GM21367 (cell line): Measurements from ENCODE around the gene HSPA4.
"Not testable (repeated sequence)": the region's sequence is repeated elsewhere in the genome, so short reads cannot be mapped to it uniquely, and the experiment has no call there.

Source experiments
- ATAC-seq: cut with Tn5 transposase; IDR thresholded peaks from one replicate; pipeline ENCODE4 v1.9.1; 2021; ENCODE audit not compliant: unreplicated experiment

The HSPA4 gene

DNA sequence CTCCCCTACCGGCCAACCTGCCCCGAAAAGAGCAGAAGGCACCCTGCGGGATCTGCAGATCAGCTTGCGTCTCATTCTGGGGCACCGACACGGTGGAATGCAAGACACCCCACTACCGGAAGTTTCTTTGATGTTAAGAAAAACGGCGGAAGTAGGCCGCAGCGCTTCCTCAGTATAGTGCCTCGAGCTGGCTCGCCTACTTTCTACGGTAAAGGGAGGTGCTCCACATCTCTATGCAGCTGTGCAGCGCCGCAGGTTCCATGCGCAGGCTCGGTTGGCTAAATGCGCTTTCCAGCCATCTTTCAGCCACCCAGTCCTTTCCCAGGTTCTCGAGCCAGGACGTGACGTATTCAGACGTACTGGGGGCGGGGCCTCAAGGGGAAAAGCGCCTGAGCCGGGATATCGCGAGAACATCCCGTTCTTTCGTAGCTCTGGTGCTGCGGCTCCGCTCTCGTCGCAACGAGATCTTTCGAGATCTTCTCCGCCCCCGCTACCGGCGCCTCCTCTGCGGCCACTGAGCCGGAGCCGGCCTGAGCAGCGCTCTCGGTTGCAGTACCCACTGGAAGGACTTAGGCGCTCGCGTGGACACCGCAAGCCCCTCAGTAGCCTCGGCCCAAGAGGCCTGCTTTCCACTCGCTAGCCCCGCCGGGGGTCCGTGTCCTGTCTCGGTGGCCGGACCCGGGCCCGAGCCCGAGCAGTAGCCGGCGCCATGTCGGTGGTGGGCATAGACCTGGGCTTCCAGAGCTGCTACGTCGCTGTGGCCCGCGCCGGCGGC, at the start of gene HSPA4:
TSS of gene HSPA4 (plus strand) at position 472 of the 775 bp plus-strand sequence. CDS start at position 710, 238 bp downstream.
- peak; percentile 74 for ATAC-seq

DNA sequence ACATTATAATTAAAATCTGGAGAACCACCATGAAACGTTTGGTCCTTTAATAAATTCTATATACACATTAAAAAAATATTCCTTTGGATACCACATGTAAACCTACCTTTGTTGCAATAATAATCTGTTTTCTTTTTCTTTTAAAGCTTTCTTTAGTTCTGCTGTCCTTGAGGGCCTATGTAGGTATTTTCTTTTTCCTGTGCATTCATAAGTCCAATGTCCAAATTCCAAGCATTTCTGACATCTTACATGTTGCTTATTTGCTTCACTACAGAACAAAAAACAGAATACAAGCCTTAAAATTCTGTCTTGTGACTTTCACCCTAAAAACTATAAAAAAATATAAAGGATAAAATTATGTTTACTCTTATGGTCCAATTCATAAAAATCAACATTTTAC, 45.2 kb upstream of the HSPA4 start:
- ATAC-seq: no peak

DNA sequence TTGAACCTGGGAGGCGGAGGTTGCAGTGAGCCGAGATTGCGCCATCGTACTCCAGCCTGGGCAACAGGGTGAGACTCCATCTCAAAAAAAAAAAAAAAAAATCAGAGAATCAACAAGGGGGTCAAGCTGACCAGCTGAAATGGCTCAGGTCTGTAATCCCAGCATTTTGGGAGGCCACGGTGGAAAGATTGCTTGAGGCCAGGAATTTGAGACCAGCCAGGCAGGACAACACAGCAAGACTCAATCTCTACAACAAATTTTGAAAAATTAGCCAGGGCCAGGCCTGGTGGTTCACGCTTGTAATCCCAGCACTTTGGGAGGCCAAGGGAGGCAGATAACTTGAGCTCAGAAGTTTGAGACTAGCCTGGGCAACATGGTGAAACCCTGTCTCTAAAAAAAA, 43.4 kb upstream of the HSPA4 start:
- ATAC-seq: not testable (repeated sequence)

DNA sequence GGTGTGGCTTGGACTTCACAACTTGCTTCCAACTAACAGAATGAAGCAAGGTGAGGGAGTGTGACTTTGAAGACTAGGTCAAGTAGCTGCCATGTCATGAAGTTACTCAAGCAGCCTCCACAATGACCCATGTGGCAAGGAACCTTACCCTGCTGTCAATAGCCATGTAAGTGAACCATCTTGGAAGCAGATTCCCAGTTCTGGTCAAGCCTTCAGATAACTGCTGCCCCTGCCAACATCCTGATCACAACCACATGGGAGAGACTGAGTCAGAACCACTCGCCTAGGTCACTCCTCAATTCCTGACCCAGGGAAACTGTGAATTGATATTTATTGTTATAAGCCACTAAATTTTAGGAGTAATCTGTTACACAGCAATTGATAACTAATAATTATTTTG, 36.3 kb upstream of the HSPA4 start:
- no peak for ATAC-seq

DNA sequence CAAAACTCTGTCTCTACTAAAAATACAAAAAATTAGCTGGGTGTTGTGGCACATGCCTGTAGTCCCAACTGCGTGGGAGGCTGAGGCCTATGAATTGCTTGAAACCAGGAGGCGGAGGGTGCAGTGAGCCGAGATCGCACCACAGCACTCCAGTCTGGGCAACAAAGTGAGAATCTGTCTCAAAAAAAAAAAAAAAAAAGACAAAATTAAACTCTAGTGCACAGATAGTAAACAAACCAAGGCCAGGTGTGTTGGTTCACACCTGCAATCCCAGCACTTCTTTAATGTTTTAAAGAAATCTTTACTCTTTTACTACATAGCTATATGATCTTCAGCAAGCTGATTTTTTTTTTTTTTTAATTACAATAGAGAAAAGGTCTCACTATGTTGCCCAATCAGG, 33.8 kb upstream of the HSPA4 start:
- ATAC-seq: no peak

DNA sequence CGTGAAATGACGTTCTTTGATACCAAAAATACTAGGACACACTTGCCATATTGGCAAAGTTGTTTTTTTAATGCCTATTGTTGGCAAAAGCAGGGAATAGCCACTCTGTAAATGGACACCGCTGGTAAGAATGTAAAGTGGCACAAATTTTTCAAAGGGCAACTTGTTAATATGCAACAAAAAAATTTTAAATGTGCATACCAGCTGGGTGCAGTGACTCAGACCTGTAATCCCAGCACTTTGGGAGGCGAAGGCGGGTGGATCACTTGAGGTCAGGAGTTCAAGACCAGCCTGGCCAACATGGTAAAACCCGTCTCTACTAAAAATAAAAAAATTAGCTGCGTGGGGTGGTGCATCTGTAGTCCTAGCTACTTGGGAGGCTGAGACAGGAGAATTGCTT, 32.3 kb upstream of the HSPA4 start:
- ATAC-seq: not testable (repeated sequence)

DNA sequence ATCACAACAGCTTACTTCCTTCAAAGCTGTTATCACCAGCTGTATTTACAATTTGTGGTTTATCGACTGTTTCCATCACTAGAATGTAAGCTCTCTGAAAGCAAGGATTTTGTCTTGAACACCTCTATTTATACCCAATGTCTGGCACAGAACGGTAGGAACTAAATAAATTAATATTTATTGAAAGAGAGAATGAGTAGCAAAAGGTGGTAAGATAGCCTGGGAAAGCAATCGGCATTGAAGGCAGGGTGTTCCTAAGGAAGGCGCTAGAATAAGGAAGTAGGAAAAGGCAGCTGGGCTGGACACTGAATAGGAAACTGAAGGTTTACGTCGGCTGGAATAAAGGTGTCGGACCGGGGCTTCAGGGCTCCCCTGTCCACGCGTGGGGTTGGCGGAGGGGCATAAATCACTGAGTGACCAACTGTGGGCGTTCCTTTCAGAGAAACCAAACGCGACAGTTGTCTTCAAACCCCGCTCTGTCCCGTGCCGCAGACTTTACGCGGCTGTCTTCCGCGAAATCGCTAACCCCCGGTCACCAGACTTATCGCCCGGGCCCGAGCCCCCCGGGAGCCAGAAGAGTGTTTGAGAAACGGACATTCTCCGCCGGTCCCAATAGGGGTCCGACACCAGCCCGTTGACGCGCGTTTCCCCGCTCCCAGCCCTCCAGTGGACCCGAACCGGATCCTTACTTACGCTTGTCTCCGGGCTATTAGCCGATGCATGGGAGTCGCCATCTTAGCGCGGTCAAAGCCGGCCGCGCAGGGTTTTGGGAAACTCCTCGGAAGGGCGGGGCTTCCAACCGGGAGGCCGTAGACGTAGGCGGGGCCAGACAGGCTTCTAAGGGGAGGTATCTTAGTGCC, 25.8 kb upstream of the HSPA4 start, which contains the start of gene ZCCHC10:
TSS of gene ZCCHC10 (minus strand) at position 746 of the 860 bp plus-strand sequence. CDS start at position 734, 12 bp downstream.
- peak; percentile 92 for ATAC-seq

DNA sequence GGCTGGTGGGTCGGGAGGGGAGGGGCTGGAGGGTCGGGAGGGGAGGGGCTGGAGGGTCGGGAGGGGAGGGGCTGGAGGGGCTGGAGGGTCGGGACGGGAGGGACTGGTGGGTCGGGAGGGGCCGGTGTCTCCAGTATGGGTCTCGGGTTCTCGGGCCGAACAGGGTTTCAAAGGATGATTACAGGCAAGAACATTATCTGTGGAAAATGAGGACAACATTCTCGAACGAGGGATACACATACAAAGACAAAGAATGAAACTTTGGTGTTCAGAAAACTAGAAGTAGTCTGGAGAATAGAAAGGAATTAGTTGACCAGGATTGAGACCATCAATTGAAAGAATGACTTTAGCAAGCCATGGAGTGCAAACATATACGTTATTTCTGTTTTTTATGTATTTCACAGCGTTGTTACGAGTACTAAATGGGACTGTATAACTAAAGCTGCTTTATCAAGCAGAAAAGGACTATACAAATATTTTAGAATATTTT, 25.1 kb upstream of the HSPA4 start:
- no peak for ATAC-seq

DNA sequence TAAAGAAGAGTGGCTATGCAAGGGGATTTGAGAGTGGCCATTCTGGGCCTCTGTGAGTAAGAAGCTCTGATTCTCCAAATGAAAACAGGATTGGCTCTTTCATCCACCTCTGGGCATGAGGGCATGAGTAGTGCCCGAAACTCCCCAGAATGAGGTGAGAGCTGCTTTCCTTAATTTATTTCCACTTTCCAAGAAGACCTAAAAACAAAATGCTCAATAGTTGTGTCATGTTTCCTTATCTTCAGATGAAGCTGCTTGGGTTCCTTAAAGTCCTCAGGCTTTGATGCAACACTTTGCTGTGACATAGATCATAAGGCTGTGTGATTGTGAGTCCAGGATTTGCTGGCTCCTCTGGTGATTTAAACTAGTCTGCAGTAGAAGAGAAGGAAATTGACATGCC, 22.4 kb upstream of the HSPA4 start:
- no peak for ATAC-seq

DNA sequence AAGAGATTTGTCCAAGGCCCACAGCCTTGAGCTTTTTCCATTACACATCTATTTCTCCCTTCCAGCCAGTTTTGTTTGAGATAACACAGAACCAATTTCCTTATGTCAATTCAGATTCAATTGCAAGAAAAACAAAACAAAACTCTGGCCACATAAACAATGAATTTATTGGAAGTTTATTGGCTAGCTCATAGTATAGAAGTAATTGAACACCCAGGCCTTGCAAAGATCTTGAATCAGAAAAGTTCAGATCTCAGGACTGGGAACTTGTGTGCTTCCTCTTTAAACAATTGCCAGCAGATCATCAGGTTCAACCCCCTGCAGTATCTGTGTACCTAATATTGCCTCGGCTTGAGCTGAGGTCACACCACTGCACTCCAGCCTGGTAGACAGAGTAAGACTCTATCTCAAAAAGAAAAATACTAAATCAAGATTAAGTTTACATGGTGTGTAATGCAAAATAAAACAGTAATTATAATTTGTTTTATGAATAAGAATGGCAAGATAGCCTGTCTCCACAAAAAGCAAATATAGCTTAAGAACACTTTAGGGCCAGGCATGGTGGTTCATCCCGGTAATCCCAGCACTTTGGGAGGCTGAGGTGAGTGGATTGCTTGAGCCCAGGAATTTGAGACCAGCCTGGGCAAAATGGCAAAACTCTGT, 21.3 kb upstream of the HSPA4 start:
- ATAC-seq: no peak

DNA sequence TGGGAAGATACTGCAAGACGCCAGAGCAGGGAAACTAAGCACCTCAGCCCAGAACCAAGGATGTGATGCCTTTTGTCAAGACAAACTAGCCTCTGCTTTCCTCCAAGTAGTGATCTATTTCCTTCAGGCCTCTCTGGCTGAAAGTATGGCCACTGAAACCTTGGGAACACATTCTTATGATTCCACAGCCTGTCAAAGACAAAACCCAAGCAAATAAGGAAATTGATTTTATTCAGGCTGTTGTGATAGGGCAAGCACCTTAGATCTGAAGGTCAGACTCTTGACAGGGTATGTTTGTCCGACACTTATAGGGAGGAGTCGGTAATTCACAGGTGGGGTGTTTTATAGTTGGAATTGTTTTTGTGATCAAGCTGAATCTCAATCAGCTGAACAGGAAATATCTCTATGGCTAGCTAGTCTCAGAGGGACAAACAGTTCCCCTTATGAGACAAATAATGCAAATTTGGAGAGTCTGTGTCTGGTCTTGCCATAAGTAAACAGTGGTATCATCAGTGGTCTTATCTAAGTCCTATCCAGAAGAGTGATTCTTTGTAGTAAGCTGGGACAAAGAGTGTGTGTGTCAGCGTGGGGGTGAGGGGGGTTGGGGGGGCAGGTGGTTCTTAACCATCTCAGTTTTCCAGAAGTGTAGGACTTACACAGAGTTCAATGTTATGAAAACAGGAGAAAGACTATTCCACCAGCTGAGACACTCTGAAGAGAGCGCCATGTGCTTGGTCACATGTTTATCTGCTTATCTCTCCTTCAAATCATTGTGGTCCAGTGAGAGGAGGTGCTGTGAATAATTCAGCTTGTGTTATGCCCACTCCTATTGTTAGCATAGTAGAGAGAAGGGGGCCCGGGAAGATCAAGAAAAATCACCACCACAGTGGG, 18.7 kb upstream of the HSPA4 start:
- no peak for ATAC-seq

DNA sequence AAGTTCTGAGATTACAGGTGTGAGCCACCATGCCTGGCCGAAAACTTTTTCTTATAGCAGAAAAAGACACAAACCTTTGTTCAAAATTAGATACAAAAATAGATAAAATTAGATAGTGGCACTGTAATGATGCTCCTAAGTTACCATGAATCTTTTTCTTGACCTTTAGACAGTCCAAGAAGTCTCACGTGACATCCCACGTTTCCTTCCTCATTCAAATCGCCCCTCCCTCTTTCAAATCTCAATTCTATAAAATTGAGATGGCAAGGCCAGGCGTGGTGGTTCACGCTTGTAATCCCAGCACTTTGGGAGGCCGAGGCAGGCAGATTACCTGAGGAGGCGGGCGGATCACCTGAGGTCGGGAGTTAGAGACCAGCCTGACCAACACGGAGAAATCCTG, 17.7 kb upstream of the HSPA4 start:
- ATAC-seq: no peak

DNA sequence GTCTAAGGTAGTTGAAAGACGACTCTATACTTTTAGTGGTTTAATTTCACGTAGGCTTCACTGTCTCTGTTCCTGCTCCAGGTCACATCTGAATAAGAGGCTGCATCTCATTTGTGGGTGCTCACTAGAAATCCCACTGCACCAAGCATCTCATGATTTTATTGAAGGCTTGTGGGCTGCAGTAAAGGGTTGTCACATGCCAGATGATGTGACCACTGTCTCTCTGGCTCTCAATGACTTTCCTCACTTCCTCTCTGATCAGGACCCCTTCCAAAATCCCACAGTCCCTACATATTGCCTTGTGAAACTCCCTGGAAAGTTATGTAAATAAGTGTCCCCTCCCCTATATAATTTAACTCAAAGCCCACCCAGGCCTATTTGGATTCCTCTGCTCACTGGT, 16.6 kb upstream of the HSPA4 start:
- no peak for ATAC-seq

DNA sequence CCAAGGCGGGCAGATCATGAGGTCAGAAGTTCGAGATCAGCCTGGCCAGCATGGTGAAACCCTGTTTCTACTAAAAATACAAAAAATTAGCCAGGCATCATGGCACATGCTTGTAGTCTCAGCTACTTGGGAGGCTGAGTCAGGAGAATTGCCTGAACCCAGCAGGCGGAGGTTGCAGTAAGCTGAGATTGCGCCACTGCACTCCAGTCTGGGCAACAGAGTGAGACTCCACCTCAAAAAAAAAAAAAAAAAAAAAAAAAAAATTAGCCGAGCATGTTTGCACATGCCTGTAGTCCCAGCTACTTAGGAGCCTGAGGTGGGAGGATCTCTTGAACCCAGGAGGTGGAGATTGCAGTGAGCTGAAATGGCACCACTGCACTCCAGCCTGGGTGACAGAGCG, 15.1 kb upstream of the HSPA4 start:
- not testable (repeated sequence) for ATAC-seq

DNA sequence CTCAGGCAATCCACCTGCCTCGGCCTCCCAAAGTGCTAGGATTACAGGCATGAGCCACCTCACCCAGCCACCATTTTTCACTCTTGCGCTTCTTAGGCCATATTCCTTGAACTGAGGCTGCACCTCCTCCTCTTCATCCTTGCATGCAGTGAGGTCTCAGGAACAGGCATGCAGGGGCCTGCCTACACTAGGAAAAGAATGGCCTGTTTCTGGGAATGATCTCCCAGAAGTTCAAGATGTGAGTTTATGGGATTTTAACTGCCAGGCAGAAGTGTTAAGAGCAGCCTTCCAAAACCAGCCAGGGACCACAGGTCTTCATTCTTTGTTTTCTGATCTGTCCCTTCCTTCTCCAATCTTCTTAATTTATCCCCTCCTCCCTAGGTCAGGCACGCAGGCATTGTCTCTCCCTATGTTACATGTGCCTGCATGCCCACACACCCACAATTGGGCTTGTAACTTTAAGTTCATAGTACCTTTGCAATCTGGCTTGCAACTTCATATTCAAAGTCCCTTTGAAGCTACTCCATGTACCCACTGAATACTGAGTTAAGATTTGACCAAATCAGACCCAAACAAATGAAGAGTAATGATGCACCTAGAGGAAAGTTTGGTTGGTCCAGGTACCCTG, 10.5 kb upstream of the HSPA4 start:
- no peak for ATAC-seq

DNA sequence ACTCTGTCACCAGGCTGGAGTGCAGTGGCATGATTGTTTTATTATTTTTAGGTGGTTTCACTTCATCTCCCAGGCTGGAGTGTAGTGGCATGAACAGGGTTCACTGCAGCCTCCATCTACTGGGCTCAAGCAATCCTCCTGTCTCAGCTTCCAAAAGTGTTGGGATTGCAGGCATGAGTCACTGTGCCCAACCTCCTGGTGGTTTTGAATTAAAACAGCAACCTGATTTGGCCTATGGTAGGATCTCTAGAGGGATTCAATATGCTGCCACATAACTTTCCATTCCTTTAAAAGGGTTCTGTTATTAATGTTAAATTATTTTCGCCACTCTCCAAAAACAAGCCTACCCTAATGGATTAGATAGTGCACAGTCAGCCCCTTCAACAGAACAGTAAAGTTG, 9.9 kb upstream of the HSPA4 start:
- no peak for ATAC-seq

DNA sequence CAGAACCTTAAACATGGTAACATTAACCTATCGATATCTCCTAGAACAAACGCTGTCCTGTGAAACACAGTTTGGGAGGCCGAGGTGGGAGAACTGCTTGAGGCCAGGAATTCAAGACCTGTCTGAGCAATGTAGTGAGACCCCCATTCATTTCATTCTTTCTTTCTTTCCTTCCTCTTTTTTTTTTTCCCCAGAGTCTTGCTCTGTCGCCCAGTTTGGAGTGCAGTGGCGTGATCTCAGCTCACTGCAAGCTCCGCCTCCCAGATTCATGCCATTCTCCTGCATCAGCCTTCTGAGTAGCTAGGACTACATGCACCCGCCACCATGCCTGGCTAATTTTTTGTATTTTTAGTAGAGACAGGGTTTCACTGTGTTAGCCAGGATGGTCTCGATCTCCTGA, 5.3 kb upstream of the HSPA4 start:
- ATAC-seq: not testable (repeated sequence)

DNA sequence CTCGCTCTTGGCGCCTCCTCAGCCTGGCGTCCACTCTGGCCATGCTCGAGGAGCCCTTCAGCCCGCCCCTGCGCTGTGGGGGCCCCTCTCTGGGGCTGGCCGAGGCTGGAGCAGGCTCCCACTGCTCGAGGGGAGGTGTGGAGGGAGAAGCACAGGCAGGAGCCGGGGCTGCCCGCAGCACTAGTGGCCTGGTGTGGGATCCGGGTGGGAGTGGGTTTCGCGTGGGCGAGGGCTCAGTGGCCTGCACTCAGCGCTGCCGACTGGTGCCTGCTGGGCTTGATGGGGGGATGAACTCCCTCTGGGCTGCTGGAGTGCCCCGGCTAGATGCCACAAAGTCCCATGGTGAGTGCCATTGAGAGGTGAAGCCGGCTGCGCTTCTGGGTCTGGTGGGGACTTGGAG, 4.4 kb upstream of the HSPA4 start:
- no peak for ATAC-seq

DNA sequence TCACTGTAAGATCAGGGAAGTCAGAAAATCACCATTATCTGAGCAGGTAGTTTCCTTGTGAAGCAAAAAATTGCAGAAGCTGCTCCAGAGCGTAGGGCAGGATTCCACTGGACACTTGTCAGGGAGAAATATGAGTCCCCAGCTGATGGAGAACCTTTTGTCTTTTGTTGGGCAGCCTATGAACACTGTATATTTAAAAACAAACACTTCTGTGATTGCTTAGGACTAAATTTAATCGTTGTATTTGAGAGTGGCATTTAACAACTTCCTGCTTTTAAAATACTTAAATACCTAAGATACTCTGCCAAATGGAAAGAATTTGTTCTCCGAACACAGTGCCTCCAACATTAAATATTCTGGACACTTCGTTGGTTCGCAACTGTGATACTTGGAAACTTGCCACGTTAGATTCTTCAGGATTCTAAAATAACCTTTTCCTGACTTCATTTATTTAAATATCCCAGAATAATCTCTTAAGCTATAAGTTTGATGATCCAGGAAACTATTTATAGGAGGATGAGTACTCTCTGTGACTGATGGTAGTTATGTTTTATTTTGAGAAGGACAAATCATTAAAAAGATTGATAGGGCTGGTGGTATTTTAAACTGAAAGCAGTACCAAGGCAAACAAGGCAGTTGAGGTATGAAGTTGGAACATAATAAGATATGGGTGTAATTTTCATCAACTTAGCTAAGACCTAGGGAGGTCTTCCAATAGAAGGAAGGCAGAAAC, 2.7 kb upstream of the HSPA4 start:
- ATAC-seq: no peak
